GM19438 (cell line): ENCODE measurements around the gene ATF5.
A peak's percentile ranks its signal among the peaks of the same experiment; 100 is the strongest.

Experiments used
- ATAC-seq: cut with Tn5 transposase; IDR thresholded peaks from one replicate; pipeline ENCODE4 v1.9.1; 2021; ENCODE audit warnings: low read depth; ENCODE audit not compliant: unreplicated experiment

Gene ATF5

GRCh38 chr19:49894011-49894664 is 34.9 kb upstream of the ATF5 start:
- no peak for ATAC-seq

DNA sequence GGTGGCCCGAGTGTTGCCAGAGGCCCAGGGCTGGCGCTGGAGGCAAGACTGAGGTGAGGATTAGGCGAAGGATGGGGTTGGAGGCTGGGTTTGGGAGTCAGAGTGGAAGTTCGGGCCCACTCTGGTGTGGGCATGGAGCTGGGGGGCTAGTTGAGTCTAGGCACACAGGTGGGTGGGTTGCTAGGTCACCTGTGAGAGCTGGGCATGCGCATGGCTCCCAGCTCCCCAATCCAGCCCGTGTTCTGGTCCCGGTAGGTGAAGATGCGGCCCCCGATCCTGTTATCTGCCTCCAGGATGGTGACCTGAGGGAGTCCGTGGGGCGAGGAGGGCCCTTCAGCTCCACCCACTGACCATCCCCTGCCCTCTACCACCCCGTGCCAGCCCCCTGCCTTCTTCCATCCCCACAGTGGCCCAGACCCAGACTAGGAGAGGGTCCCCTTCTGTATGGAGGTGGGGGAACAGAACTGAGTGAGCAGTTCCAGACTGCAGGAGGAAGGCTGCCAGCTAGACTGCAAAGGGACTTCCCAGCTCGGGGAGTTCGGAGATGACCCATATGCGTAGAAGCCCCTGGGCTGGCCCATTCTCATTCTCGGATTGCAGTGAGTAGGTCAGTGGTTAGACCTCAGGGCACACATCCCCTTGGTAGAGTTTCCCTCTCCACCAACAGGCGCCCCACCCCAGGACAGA is 34.0 kb upstream of the ATF5 start:
- ATAC-seq: no peak

DNA sequence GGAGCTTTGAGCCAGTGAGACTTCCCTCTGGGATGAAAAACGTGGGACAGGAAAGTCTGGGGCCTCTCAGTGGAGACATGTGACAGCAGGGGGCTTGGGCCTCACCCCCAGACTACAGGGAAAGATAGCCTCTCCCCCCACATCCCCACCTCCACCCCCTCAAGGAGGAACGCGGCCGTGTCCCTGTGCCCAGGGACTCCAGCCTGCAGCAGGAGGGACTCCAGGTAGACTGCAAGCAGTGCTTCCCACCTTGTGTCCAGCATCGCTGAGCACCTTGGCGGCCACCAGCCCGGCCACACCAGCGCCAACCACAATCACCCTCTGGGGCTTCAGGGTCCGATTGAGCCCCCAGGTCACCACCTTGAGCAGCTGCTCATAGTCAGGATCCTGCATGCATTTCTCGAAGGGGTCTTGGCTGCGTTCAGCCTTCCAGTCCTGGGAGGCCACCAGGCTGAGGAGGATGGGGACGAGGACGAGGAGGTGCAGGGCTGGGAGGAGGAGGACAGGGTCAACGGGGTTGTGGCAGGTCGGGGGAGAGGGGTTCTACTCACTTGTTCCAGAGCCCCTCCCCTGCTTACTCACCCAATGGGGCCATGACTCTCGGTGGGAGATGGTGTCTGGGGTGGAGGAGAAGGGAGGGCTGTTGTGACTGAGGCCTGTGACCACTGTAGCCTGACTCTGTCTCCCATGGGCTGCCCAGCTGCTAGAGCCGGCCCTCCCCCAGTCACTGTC is 33.3 kb upstream of the ATF5 start:
- ATAC-seq: no peak

GRCh38 chr19:49896863-49897621 is 32.0 kb upstream of the ATF5 start, which contains the start of gene IL4I1:
Gene IL4I1, minus strand, starts transcription at chr19:49896887. Its CDS starts 727 bp downstream, at chr19:49896160.
- ATAC-seq: peak; percentile 58

DNA sequence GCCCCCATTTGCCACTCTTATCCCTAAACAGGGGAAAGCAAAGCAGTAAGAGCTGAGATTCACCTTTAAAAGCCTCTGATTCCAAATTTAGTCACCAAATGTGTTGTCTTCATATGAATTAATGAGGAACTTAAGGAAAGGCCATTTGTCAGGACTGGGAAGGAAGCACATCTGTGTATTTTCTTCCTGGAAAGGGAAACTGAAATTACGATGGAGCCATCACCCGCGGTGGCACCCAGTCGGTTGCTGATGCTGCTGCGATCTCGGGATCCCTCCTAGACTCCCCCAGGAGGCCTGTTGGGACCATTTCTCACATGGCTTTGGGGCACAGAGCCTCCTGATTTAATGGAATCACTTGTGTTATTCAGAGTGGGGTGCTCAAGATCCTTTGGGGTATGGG is 24.9 kb upstream of the ATF5 start:
- no peak for ATAC-seq

DNA sequence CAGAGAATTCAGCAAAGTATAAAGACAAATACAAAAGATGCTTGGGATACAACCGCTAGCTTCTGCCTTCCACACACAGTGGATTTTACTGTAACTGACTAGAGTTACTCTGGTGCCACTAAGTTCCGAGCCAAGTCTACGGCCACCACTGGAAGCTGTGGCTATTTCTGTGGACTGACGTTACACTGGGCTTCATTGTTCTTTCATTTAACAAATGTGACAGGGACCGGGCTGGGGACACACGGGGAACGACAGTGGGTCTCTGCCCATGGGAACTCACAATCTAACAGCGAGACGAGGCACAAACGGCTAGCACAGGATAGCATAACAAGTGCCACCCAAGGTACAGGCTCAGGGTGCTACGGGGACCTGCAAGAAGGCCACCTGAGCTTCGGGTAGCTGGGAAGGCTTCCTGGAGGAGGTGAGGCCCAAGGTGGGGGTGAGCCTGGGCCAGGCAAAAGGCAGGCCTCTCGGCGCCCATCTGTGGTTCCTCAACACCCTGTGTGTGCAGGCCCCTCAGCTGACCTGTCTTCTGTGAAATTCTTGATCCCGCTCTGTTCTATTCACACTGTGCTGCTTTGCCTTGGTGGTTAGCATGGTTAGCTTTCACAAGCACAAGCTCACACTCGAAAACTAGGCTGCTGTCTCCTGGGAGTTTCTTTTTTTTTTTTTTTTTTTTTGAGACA is 22.0 kb upstream of the ATF5 start:
- peak; percentile 45 for ATAC-seq

DNA sequence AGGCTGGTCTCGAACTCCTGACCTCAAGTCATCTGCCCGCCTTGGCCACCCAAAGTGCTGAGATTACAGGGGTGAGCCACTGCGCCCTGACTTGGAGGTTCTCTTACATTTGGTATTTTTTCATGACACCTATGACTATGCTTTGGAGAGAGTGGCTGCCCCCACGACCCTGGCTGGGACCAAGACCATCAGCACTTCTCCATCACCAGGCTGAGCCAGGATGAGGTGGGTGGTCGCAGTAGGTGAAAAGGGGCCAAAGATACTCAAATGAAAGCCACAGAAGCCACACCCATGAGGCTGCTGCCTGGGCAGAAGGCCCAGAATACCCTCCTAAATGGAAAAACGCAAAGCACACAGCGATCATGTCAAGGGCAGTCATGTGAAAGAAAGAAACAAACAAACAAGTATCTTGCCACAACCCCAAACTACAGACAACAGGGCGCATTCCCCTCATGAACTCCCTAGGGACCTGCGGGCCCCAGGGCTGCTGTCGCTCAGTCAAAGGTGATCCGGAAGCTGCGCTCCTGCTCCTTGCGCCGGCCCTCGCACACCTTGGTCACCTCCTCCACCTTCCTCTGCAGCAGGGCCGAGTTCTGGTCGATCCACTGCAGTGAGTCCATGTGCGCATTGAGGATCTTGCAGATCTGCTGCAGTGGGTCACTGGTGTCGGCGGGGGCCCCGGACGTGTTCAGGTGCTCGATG is 21.1 kb upstream of the ATF5 start:
- peak; percentile 38 for ATAC-seq

GRCh38 chr19:49908480-49909420 is 20.3 kb upstream of the ATF5 start:
- no peak for ATAC-seq

- no peak for ATAC-seq
Measured at GRCh38 chr19:49910179-49910578, 18.8 kb upstream of the ATF5 start.

- ATAC-seq: no peak
Measured at GRCh38 chr19:49911381-49912145, 17.4 kb upstream of the ATF5 start.

GRCh38 chr19:49912965-49913685 is 15.9 kb upstream of the ATF5 start:
- ATAC-seq: no peak

GRCh38 chr19:49913720-49914119 is 15.3 kb upstream of the ATF5 start:
- no peak for ATAC-seq

- no peak for ATAC-seq
Measured at GRCh38 chr19:49915271-49915670, 13.7 kb upstream of the ATF5 start.

- ATAC-seq: no peak
Measured at GRCh38 chr19:49916839-49917733, 11.9 kb upstream of the ATF5 start.

GRCh38 chr19:49918089-49918488 is 10.9 kb upstream of the ATF5 start:
- ATAC-seq: no peak

- no peak for ATAC-seq
Measured at GRCh38 chr19:49920624-49921363, 8.2 kb upstream of the ATF5 start.
